Renal cortical epithelial cell (primary cell): ENCODE measurements around the gene ZNF419. TPM values are rescaled to one million over a fixed set of nuclear protein-coding genes. Genes with fewer than 3 reads are reported as not detected.

Source experiments
- DNase-seq: peaks from one replicate; pipeline ENCODE4 v3.0.0-alpha.2; 2011; ENCODE audit warnings: low read depth
- total RNA-seq: library from RNA; depleted of rRNA; stranded (reverse); fragments of >200 nt; gene quantifications from 2 replicates; pipeline ENCODE4 v1.2.3, GENCODE V29; 2014

Gene ZNF419
- total RNA-seq, 1 donor from 2014 or later = 10.2 TPM

GRCh38 chr19:57537953-57538547 is 50.5 kb downstream of the ZNF419 start:
- DNase-seq = no peak

Other genes starting within 250 kb of the ZNF419 start
- 31.3 and 39.8 TPM in 2 replicates for gene ZNF805, start 247.1 kb upstream of the ZNF419 start, total RNA-seq
- 88.0 and 164 TPM in 2 replicates for gene ZNF460, start 207.3 kb upstream of the ZNF419 start, total RNA-seq
- gene ZNF543, start 167.3 kb upstream of the ZNF419 start, total RNA-seq = 9.4 and 19.2 TPM in 2 replicates
- 12.2 and 13.5 TPM in 2 replicates for gene ZNF304, start 136.5 kb upstream of the ZNF419 start, total RNA-seq
- gene TRAPPC2B, start 124.2 kb upstream of the ZNF419 start, total RNA-seq = 15.5 and 17.2 TPM in 2 replicates
- gene ZNF547, start 124.2 kb upstream of the ZNF419 start, total RNA-seq = 1.9 and 7.3 TPM in 2 replicates
- 23.4 and 24.9 TPM in 2 replicates for gene ZNF548, start 97.9 kb upstream of the ZNF419 start, total RNA-seq
- 7.6 and 19.4 TPM in 2 replicates for gene ZNF17, start 76.6 kb upstream of the ZNF419 start, total RNA-seq
- 11.6 and 15.8 TPM in 2 replicates for gene ZNF749, start 52.4 kb upstream of the ZNF419 start, total RNA-seq
- gene VN1R1, start 30.6 kb upstream of the ZNF419 start, total RNA-seq = 0.35 and 0.75 TPM in 2 replicates
- gene ZNF772, start 10.2 kb upstream of the ZNF419 start, total RNA-seq = 18.9 and 23.5 TPM in 2 replicates
- 18.9 and 22.1 TPM in 2 replicates for gene ZNF773, start 12.2 kb downstream of the ZNF419 start, total RNA-seq
- 7.5 and 9.2 TPM in 2 replicates for gene ZNF549, start 39.6 kb downstream of the ZNF419 start, total RNA-seq
- 5.2 and 8.4 TPM in 2 replicates for gene ZNF550, start 72.1 kb downstream of the ZNF419 start, total RNA-seq
- 4.3 and 6.4 TPM in 2 replicates for gene ZNF416, start 91.2 kb downstream of the ZNF419 start, total RNA-seq
- gene ZIK1, start 96.4 kb downstream of the ZNF419 start, total RNA-seq = 5.0 and 8.3 TPM in 2 replicates
- 3.8 and 11.8 TPM in 2 replicates for gene ZNF530, start 112.1 kb downstream of the ZNF419 start, total RNA-seq
- gene ZNF134, start 126.5 kb downstream of the ZNF419 start, total RNA-seq = 15.6 and 23.8 TPM in 2 replicates
- 7.8 and 17.2 TPM in 2 replicates for gene ZNF211, start 145.4 kb downstream of the ZNF419 start, total RNA-seq
- gene ZSCAN4, start 181.2 kb downstream of the ZNF419 start, total RNA-seq = not detected in 2 replicates
- gene ZNF551, start 194.2 kb downstream of the ZNF419 start, total RNA-seq = 6.8 and 8.6 TPM in 2 replicates
- 1.7 and 4.2 TPM in 2 replicates for gene ZNF154, start 221.5 kb downstream of the ZNF419 start, total RNA-seq
- gene ZNF671, start 239.9 kb downstream of the ZNF419 start, total RNA-seq = 5.9 and 10.5 TPM in 2 replicates